ENCODE data around the gene CCDC9.
A peak's percentile ranks its signal among the peaks of the same experiment; 100 is the strongest.
"Not testable (repeated sequence)": the region's sequence is repeated elsewhere in the genome, so short reads cannot be mapped to it uniquely, and the experiment has no call there.

The CCDC9 gene

GRCh38 chr19:47232422-47233211 is 23.7 kb upstream of the CCDC9 start:
- DNase-seq (ENCODE audit: low read depth), result peak; percentile 85

GRCh38 chr19:47236072-47236675 is 20.2 kb upstream of the CCDC9 start:
- DNase-seq (ENCODE audit: low read depth), result no peak

DNA sequence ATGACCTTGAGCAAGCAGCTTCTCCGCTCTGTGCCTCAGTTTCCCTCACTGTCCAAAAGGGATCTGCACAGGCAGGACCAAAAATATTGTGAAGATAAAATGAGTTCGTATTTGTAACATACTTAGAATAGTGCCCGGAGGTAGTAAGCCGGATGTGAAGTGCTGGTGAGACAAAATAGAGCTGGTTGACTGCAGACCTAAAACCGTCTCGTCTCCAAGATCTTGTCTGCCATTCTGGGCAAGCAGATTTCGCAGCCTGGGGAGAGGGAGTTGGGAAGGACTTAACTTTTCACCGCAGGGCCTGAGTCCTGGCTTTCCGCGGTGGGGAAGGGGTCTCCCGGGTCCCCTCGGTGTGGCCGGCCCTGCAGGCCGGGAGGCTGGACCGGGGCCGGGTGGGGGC is 17.2 kb upstream of the CCDC9 start:
- DNase-seq (ENCODE audit: low read depth), result peak; percentile 43

DNA sequence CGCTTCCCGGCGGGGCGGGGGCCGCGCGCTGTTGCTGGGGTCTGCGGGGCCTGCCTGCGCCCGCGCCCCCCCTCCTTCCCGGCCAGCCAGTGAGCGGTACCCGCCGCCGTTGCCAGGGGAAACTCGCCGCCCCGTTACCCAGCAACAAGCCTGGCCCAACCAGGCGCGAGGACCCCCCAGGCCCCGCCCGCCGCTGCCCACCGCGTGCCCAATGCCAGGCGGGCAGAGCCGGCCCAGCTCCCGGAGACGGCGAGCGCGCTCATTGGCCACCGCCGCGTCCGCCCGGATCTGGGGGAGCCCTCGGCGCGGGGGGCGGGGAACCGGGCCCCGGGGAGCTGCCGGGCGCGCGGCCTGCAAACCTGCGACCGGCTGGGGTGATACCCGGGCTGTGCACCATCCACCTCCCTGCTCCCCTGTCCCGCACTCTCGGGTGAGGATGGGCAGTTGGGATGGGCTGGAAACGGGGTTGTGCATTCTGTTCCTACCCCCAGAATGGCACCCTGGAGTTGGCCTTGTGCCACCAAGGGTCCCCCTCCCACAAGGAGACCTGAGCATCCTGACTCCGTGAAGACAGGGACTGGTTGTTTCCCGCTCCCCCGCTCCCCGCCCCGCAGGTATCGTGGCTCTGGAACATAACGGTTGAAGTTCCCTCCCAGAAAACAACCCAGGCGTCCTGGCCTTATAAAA is 16.6 kb upstream of the CCDC9 start:
- DNase-seq (ENCODE audit: low read depth), result peak; percentile 70

DNA sequence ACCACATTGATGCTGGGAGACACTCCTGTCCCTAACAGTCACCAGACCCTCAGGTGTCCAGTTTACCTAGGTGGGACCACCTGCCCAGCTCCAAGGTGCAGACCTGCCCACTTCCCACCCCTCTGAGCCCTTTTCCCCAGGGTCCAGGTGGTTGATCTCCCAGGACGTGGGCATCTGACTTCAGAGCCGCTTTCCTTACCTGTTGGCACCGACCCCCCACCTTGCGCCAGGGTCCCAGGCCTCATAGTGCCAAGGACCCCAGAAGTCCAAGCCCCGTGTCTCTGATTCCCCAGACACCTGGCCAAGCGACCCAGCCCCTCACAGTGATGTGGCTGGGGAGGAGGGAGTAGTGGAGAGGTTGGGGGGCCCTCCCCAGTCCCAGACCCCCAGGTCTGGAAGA is 15.8 kb upstream of the CCDC9 start:
- no peak for DNase-seq (ENCODE audit: low read depth)

DNA sequence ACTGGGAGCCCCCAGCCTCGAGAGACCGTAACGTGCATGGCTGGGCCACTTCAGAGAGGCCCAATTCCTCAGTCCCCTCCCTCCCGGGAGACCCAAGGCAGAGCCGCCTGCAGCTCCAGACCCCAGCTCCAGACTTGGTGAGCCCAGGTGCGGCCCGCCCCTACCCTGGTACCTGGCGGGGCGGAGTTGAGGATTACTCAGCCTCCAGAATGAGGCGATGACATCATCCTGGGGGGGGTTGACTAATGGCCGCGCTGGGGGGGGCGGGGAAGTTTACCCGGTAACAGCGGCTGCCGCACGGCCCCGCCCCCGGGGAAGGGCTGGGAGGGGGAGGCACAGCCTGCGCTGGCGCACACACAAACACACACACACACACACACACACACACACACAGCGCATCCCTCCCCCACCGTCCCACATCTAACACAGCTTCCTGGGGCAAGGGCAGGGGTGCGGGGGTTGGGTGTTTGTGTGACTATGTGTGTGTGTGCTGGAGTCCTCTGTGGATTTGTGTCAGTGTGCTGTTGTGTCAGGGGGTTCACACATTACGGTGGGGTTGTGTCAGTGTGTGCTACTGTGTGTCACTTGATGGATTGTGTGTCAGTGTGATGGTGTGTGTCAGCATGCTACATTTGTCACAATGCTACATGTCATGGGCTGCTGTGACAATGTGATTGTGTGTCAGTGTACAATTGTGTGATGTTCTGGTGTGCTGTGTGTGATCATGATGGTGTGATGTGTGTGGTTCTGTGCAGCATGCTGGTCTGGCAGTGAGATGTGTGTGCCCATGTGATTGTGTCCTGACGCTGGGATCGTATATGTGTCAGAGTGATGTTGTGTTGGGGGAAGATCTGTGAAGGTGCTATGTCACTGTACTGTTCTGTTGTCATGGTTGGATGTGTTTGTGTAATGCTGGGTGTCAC is 15.1 kb upstream of the CCDC9 start:
- DNase-seq (ENCODE audit: low read depth), result peak; percentile 78

- no peak for DNase-seq (ENCODE audit: low read depth)
Observed at GRCh38 chr19:47241919-47242577, 14.3 kb upstream of the CCDC9 start.

DNA sequence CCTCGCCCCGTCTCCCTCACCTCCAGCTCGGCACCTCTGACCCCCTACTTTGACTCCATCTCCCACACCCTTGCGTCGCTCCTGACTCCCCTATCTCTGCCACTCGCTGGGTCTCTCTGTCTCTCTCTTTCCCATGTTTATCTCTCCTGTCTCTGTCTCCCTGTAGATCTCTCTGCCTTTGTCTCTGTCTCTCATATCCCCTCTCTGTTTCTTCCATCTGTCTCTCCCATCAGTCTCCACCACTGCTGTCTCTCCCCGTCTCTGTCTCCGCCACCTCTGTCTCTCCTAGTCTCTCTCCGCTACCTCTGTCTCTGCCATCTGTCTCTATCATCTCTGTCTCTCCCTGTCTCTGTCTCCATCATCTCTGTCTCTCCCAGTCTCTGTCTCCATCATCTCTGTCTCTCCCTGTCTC is 13.0 kb upstream of the CCDC9 start:
- DNase-seq (ENCODE audit: low read depth), result no peak

- DNase-seq (ENCODE audit: low read depth), result peak; percentile 98
Observed at GRCh38 chr19:47243776-47244547, 12.4 kb upstream of the CCDC9 start.

- peak; percentile 76 for DNase-seq (ENCODE audit: low read depth)
Observed at GRCh38 chr19:47247308-47247990, 8.9 kb upstream of the CCDC9 start.

DNA sequence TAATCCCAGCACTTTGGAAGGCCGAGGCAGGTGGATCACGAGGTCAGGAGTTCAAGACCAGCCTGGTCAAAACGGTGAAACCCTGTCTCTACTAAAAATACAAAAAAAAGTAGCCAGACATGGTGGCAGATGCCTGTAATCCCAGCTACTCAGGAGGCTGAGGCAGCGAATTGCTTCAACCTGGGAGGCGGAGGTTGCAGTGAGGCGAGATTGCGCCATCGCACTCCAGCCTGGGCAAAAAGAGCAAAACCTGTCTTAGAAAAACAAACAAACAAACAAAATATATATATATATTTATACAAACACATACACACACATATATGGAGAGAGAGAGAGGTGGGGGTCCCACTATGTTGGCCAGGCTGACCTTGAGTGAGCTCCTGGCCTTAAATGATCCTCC is 3.3 kb upstream of the CCDC9 start:
- not testable (repeated sequence) for DNase-seq (ENCODE audit: low read depth)

DNA sequence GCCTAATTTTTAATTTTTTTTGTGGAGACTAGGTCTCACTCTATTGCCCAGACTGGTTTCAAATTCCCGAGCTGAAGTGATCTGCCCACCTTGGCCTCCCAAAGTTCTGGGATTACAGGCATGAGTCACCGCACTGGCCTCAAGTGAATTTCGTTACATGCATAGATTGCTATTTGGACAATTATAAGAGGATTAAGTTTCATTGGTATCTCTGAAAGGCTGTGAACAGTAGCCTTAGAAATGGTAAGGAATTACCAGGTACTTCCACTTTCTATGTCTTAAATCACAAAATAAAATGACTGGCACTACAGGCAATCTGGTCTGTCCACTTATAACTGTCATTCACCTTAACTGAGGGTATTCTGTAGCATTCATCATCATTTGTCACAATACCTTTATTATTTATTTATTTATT is 2.9 kb upstream of the CCDC9 start:
- peak; percentile 95 for DNase-seq (ENCODE audit: low read depth)

GRCh38 chr19:47253970-47254369 is 2.4 kb upstream of the CCDC9 start:
- DNase-seq (ENCODE audit: low read depth), result no peak

DNA sequence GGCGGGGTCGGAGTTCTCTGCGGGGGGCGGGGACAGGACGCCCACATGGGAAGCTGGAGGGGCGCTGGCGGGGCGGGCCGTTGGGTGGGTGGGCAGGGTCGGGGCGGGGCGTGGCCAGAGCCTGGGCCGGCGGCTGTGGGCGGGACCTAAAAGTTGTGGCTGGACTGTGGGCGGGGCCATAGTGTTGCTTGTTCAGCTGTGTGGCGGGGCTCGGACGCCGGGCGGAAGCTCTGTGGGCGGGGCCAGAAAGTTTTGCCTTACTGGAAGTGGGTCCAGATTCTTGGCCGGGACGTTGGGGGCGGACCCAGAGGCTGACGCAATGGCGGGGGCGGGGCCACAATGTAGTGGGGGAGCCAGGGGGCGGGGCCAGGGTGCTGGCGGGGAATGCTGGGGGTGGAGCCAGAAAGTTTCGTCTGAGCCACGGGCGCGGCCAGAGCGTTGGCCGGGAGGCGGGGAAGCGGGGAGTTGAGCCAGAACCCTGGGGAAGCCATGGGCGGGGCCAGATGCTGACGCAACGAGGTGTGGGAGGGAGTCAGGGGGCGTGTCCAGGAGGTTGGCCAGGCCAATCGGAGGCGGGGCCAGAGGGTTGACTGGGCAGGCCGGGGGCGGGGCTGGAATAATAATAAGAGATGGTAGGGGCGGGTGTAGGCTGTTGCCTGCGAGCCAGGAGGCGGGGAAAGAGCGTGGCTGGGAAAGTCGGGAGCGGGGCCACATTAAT is 527 bp downstream of the CCDC9 start:
- peak; percentile 99 for DNase-seq (ENCODE audit: low read depth)

- no peak for DNase-seq (ENCODE audit: low read depth)
Observed at GRCh38 chr19:47257411-47258169, 1.3 kb downstream of the CCDC9 start.

GRCh38 chr19:47258434-47258833 is 2.1 kb downstream of the CCDC9 start:
- no peak for DNase-seq (ENCODE audit: low read depth)

- DNase-seq (ENCODE audit: low read depth), result no peak
Observed at GRCh38 chr19:47258895-47259555, 2.7 kb downstream of the CCDC9 start.

GRCh38 chr19:47260476-47260875 is 4.2 kb downstream of the CCDC9 start:
- no peak for DNase-seq (ENCODE audit: low read depth)

Data from EH (cell line).